ENCODE data around the gene CELSR1. TPM values are rescaled to one million over a fixed set of nuclear protein-coding genes. Genes with fewer than 3 reads are reported as not detected.
"Not testable (repeated sequence)": the region's sequence is repeated elsewhere in the genome, so short reads cannot be mapped to it uniquely, and the experiment has no call there.

The CELSR1 gene
- polyA plus RNA-seq, 4 donors = 0.27 to 3.0 (median 1.9) TPM; not detected in 1

- Histone ChIP-seq H3K4me1 (ENCODE audit: control insufficient read depth in 3 of 3, insufficient read depth in 2 of 3, low read depth in 1 of 3, low read length in 2 of 3) (no peaks in the 10 kb centered on the region), H3K9me3 (ENCODE audit: control insufficient read depth in 2 of 2, insufficient read depth in 1 of 2, low read depth in 1 of 2, low read length in 1 of 2) (no peaks in the 10 kb centered on the region), H3K4me3 (ENCODE audit: low read depth in 1 of 3, low read length in 3 of 3) (no peak overlapping the region), H3K27me3 (ENCODE audit: control insufficient read depth in 3 of 3, insufficient read depth in 3 of 3, low read length in 3 of 3) (peaks cover 0 to 4% (median 0%) of the 10 kb centered on the region in 3 donors), H3K27ac (ENCODE audit: low read depth in 1 of 3, low read length in 2 of 3) (no peak overlapping the region), H3K36me3 (ENCODE audit: control insufficient read depth in 3 of 3, insufficient read depth in 2 of 3, low read depth in 1 of 3, low read length in 3 of 3) (peaks cover 0 to 3% (median 0%) of the 10 kb centered on the region in 3 donors)
- no peak for FAIRE-seq
- 90 to 94% (median 91%) methylated on average over 28 of the region's 28 CpGs for WGBS, 3 donors
- DNase-seq = no peak
Observed at GRCh38 chr22:46473021-46473779, 64.2 kb downstream of the CELSR1 start.

- no peak overlapping the region for H3K4me3 ChIP-seq (ENCODE audit: low read depth in 1 of 3, low read length in 3 of 3)
- peaks cover 0 to 4% (median 0%) of the 10 kb centered on the region in 3 donors for H3K27me3 ChIP-seq (ENCODE audit: control insufficient read depth in 3 of 3, insufficient read depth in 3 of 3, low read length in 3 of 3)
- H3K9me3 ChIP-seq (ENCODE audit: control insufficient read depth in 2 of 2, insufficient read depth in 1 of 2, low read depth in 1 of 2, low read length in 1 of 2) = no peaks in the 10 kb centered on the region
- 89 to 91% (median 90%) methylated on average over 8 of the region's 8 CpGs for WGBS, 3 donors
- no peak overlapping the region for H3K27ac ChIP-seq (ENCODE audit: low read depth in 1 of 3, low read length in 2 of 3)
- peaks cover 0 to 3% (median 0%) of the 10 kb centered on the region in 3 donors for H3K36me3 ChIP-seq (ENCODE audit: control insufficient read depth in 3 of 3, insufficient read depth in 2 of 3, low read depth in 1 of 3, low read length in 3 of 3)
- no peak for FAIRE-seq
- DNase-seq = no peak
- H3K4me1 ChIP-seq (ENCODE audit: control insufficient read depth in 3 of 3, insufficient read depth in 2 of 3, low read depth in 1 of 3, low read length in 2 of 3) = no peaks in the 10 kb centered on the region
Observed at GRCh38 chr22:46472722-46473016, 64.8 kb downstream of the CELSR1 start.

GRCh38 chr22:46471901-46472721 is 65.3 kb downstream of the CELSR1 start:
- 73 to 88% (median 74%) methylated on average over 33 of the region's 33 CpGs for WGBS, 3 donors
- Histone ChIP-seq H3K4me1 (ENCODE audit: control insufficient read depth in 3 of 3, insufficient read depth in 2 of 3, low read depth in 1 of 3, low read length in 2 of 3) (no peaks in the 10 kb centered on the region), H3K27me3 (ENCODE audit: control insufficient read depth in 3 of 3, insufficient read depth in 3 of 3, low read length in 3 of 3) (peaks cover 0 to 4% (median 0%) of the 10 kb centered on the region in 3 donors), H3K9me3 (ENCODE audit: control insufficient read depth in 2 of 2, insufficient read depth in 1 of 2, low read depth in 1 of 2, low read length in 1 of 2) (no peaks in the 10 kb centered on the region), H3K27ac (ENCODE audit: low read depth in 1 of 3, low read length in 2 of 3) (no peak overlapping the region), H3K36me3 (ENCODE audit: control insufficient read depth in 3 of 3, insufficient read depth in 2 of 3, low read depth in 1 of 3, low read length in 3 of 3) (peaks cover 0 to 3% (median 0%) of the 10 kb centered on the region in 3 donors), H3K4me3 (ENCODE audit: low read depth in 1 of 3, low read length in 3 of 3) (no peak overlapping the region)
- FAIRE-seq = no peak
- no peak for DNase-seq

- WGBS, 3 donors = 80 to 88% (median 88%) methylated on average over 6 of the region's 6 CpGs
- H3K36me3 ChIP-seq (ENCODE audit: control insufficient read depth in 3 of 3, insufficient read depth in 2 of 3, low read depth in 1 of 3, low read length in 3 of 3); H3K27me3 ChIP-seq (ENCODE audit: control insufficient read depth in 3 of 3, insufficient read depth in 3 of 3, low read length in 3 of 3); H3K9me3 ChIP-seq (ENCODE audit: control insufficient read depth in 2 of 2, insufficient read depth in 1 of 2, low read depth in 1 of 2, low read length in 1 of 2); H3K27ac ChIP-seq (ENCODE audit: low read depth in 1 of 3, low read length in 2 of 3); H3K4me3 ChIP-seq (ENCODE audit: low read depth in 1 of 3, low read length in 3 of 3); H3K4me1 ChIP-seq (ENCODE audit: control insufficient read depth in 3 of 3, insufficient read depth in 2 of 3, low read depth in 1 of 3, low read length in 2 of 3); DNase-seq; FAIRE-seq: not testable (repeated sequence)
Observed at GRCh38 chr22:46471330-46471729, 66.1 kb downstream of the CELSR1 start.

GRCh38 chr22:46469711-46470110 is 67.7 kb downstream of the CELSR1 start:
- peaks cover 0 to 7% (median 0%) of the 10 kb centered on the region in 3 donors for H3K4me1 ChIP-seq (ENCODE audit: control insufficient read depth in 3 of 3, insufficient read depth in 2 of 3, low read depth in 1 of 3, low read length in 2 of 3)
- FAIRE-seq (no peak), DNase-seq (no peak)
- no peaks in the 10 kb centered on the region for H3K9me3 ChIP-seq (ENCODE audit: control insufficient read depth in 2 of 2, insufficient read depth in 1 of 2, low read depth in 1 of 2, low read length in 1 of 2)
- peaks cover 0 to 3% (median 0%) of the 10 kb centered on the region in 3 donors for H3K36me3 ChIP-seq (ENCODE audit: control insufficient read depth in 3 of 3, insufficient read depth in 2 of 3, low read depth in 1 of 3, low read length in 3 of 3)
- 32 to 70% (median 47%) methylated on average over 6 of the region's 6 CpGs for WGBS, 3 donors
- no peaks in the 10 kb centered on the region for H3K27me3 ChIP-seq (ENCODE audit: control insufficient read depth in 3 of 3, insufficient read depth in 3 of 3, low read length in 3 of 3)
- no peak overlapping the region for H3K27ac ChIP-seq (ENCODE audit: low read depth in 1 of 3, low read length in 2 of 3)
- H3K4me3 ChIP-seq (ENCODE audit: low read depth in 1 of 3, low read length in 3 of 3) = no peak overlapping the region

- 59 to 70% (median 65%) methylated on average over 5 of the region's 5 CpGs for WGBS, 3 donors
- Histone ChIP-seq H3K4me3 (ENCODE audit: low read depth in 1 of 3, low read length in 3 of 3) (no peak overlapping the region), H3K4me1 (ENCODE audit: control insufficient read depth in 3 of 3, insufficient read depth in 2 of 3, low read depth in 1 of 3, low read length in 2 of 3) (peaks cover 0 to 7% (median 0%) of the 10 kb centered on the region in 3 donors), H3K27ac (ENCODE audit: low read depth in 1 of 3, low read length in 2 of 3) (no peak overlapping the region), H3K36me3 (ENCODE audit: control insufficient read depth in 3 of 3, insufficient read depth in 2 of 3, low read depth in 1 of 3, low read length in 3 of 3) (peaks cover 0 to 9% (median 0%) of the 10 kb centered on the region in 3 donors), H3K9me3 (ENCODE audit: control insufficient read depth in 2 of 2, insufficient read depth in 1 of 2, low read depth in 1 of 2, low read length in 1 of 2) (no peaks in the 10 kb centered on the region), H3K27me3 (ENCODE audit: control insufficient read depth in 3 of 3, insufficient read depth in 3 of 3, low read length in 3 of 3) (no peaks in the 10 kb centered on the region)
- FAIRE-seq (no peak), DNase-seq (no peak)
Observed at GRCh38 chr22:46467006-46467405, 70.4 kb downstream of the CELSR1 start.

- Histone ChIP-seq H3K4me3 (ENCODE audit: low read depth in 1 of 3, low read length in 3 of 3) (no peak overlapping the region), H3K9me3 (ENCODE audit: control insufficient read depth in 2 of 2, insufficient read depth in 1 of 2, low read depth in 1 of 2, low read length in 1 of 2) (no peaks in the 10 kb centered on the region), H3K27me3 (ENCODE audit: control insufficient read depth in 3 of 3, insufficient read depth in 3 of 3, low read length in 3 of 3) (no peaks in the 10 kb centered on the region), H3K36me3 (ENCODE audit: control insufficient read depth in 3 of 3, insufficient read depth in 2 of 3, low read depth in 1 of 3, low read length in 3 of 3) (peaks cover 0 to 15% (median 0%) of the 10 kb centered on the region in 3 donors), H3K27ac (ENCODE audit: low read depth in 1 of 3, low read length in 2 of 3) (no peak overlapping the region), H3K4me1 (ENCODE audit: control insufficient read depth in 3 of 3, insufficient read depth in 2 of 3, low read depth in 1 of 3, low read length in 2 of 3) (peaks cover 0 to 7% (median 0%) of the 10 kb centered on the region in 3 donors)
- DNase-seq (no peak), FAIRE-seq (no peak)
- WGBS, 3 donors = 75 to 89% (median 85%) methylated on average over 9 to 10 of the region's 10 CpGs
Observed at GRCh38 chr22:46466255-46466676, 71.2 kb downstream of the CELSR1 start.

GRCh38 chr22:46465793-46466192 is 71.6 kb downstream of the CELSR1 start:
- no peak for FAIRE-seq
- WGBS, 3 donors = 70 to 78% (median 73%) methylated on average over 12 of the region's 12 CpGs

More at GRCh38 chr22:46465793-46466192, 71.6 kb downstream of the CELSR1 start:
- Histone ChIP-seq H3K4me3 (ENCODE audit: low read depth in 1 of 3, low read length in 3 of 3) (no peak overlapping the region), H3K9me3 (ENCODE audit: control insufficient read depth in 2 of 2, insufficient read depth in 1 of 2, low read depth in 1 of 2, low read length in 1 of 2) (no peaks in the 10 kb centered on the region), H3K36me3 (ENCODE audit: control insufficient read depth in 3 of 3, insufficient read depth in 2 of 3, low read depth in 1 of 3, low read length in 3 of 3) (peaks cover 0 to 15% (median 0%) of the 10 kb centered on the region in 3 donors), H3K27ac (ENCODE audit: low read depth in 1 of 3, low read length in 2 of 3) (no peak overlapping the region), H3K4me1 (ENCODE audit: control insufficient read depth in 3 of 3, insufficient read depth in 2 of 3, low read depth in 1 of 3, low read length in 2 of 3) (peaks cover 0 to 7% (median 0%) of the 10 kb centered on the region in 3 donors), H3K27me3 (ENCODE audit: control insufficient read depth in 3 of 3, insufficient read depth in 3 of 3, low read length in 3 of 3) (no peaks in the 10 kb centered on the region)
- DNase-seq = no peak

All from small intestine (tissue), 7 donors.